ENCODE results near the gene OR8B8. TPM values are rescaled to one million over a fixed set of nuclear protein-coding genes. Genes with fewer than 3 reads are reported as not detected.

OR8B8 gene
- total RNA-seq, 1 donor from 2014 or later, result not detected

Other genes starting within 250 kb of the OR8B8 start
- not detected for gene OR8G1, start 204.6 kb downstream of the OR8B8 start, total RNA-seq
- not detected for gene OR8G5, start 189.3 kb downstream of the OR8B8 start, total RNA-seq
- not detected for gene OR8D1, start 131.7 kb downstream of the OR8B8 start, total RNA-seq
- not detected for gene OR8D2, start 125.5 kb downstream of the OR8B8 start, total RNA-seq
- not detected for gene OR8B2, start 61.2 kb downstream of the OR8B8 start, total RNA-seq
- not detected for gene OR8B3, start 46.7 kb downstream of the OR8B8 start, total RNA-seq
- not detected for gene OR8B4, start 20.8 kb downstream of the OR8B8 start, total RNA-seq
- not detected for gene OR8B12, start 98.0 kb upstream of the OR8B8 start, total RNA-seq
- not detected for gene OR8A1, start 124.3 kb upstream of the OR8B8 start, total RNA-seq
- gene PANX3, start 165.7 kb upstream of the OR8B8 start, total RNA-seq, result not detected
- gene TBRG1, start 177.2 kb upstream of the OR8B8 start, total RNA-seq, result 21.3 TPM
- 42.5 TPM for gene SIAE, start 228.0 kb upstream of the OR8B8 start, total RNA-seq
- gene SPA17, start 228.2 kb upstream of the OR8B8 start, total RNA-seq, result 1.8 TPM

Measured in cardiac septum (tissue), 1 donor.